Smooth muscle cell (in vitro differentiated cells): ENCODE results near the gene POLR1D. TPM values are rescaled to one million over a fixed set of nuclear protein-coding genes. Genes with fewer than 3 reads are reported as not detected.

Experiments
- DNase-seq: peaks from one replicate; lab custom pipeline; 2025; ENCODE audit not compliant: unreplicated experiment; lab: John Stamatoyannopoulos, UW
- H2AFZ ChIP-seq: fragments of 200-600 bp; sonication (generic); 2 replicates; pipeline ENCODE4 v1.6.0; 2016; ENCODE audit warnings: antibody characterized with exemption, low read depth, mild to moderate bottlenecking
- H3F3A ChIP-seq: fragments of 200-600 bp; sonication (generic); 2 replicates; pipeline ENCODE4 v1.6.0; 2017; ENCODE audit warnings: antibody characterized with exemption, low read depth
- H3K27ac ChIP-seq: fragments of 200-600 bp; sonication (generic); 2 replicates; pipeline ENCODE4 v1.5.1; 2016; ENCODE audit warnings: low read depth, mild to moderate bottlenecking
- H3K27me3 ChIP-seq: fragments of 200-600 bp; sonication (generic); 2 replicates; pipeline ENCODE4 v1.6.1; 2016; ENCODE audit warnings: low read depth, mild to moderate bottlenecking
- H3K36me3 ChIP-seq: fragments of 200-600 bp; sonication (generic); 2 replicates; pipeline ENCODE4 v1.5.1; 2016; ENCODE audit warnings: low read depth
- H3K4me1 ChIP-seq: fragments of 200-600 bp; sonication (generic); 2 replicates; pipeline ENCODE4 v1.5.1; 2016; ENCODE audit warnings: low read depth
- H3K4me2 ChIP-seq: fragments of 200-600 bp; sonication (generic); 2 replicates; pipeline ENCODE4 v1.6.0; 2016; ENCODE audit warnings: mild to moderate bottlenecking
- H3K4me3 ChIP-seq: fragments of 200-600 bp; sonication (generic); 2 replicates; pipeline ENCODE4 v1.5.1; 2016; ENCODE audit warnings: mild to moderate bottlenecking
- H3K79me2 ChIP-seq: fragments of 200-600 bp; sonication (generic); 2 replicates; pipeline ENCODE4 v1.6.0; 2016; ENCODE audit warnings: low read depth, mild to moderate bottlenecking
- H3K9ac ChIP-seq: fragments of 200-600 bp; sonication (generic); 2 replicates; pipeline ENCODE4 v1.6.0; 2016; ENCODE audit warnings: low read depth
- H3K9me3 ChIP-seq: fragments of 200-600 bp; sonication (generic); replicated peaks from 2 replicates; pipeline ENCODE4 v1.5.1; 2016; ENCODE audit warnings: low read depth
- H4K20me1 ChIP-seq: fragments of 200-600 bp; sonication (generic); 2 replicates; pipeline ENCODE4 v1.6.0; 2016; ENCODE audit warnings: low read depth
- WGBS: methylation state at CpG from one replicate; pipeline ENCODE4 v1.1.7; 2016; ENCODE audit warnings: low lambda C conversion rate; 5-methylcytosine and 5-hydroxymethylcytosine counted together
- polyA plus RNA-seq: library from polyadenylated mRNA; unstranded; fragments of >200 nt; fragmentation: Nextera tagmentation; extraction: Ambion mirVana; gene quantifications from 2 replicates; pipeline ENCODE4 v1.2.1, GENCODE V29; 2016
- total RNA-seq: library from RNA; depleted of rRNA; stranded (reverse); fragments of >200 nt; gene quantifications from 2 replicates; pipeline ENCODE4 v1.2.3, GENCODE V29; 2014
- TF ChIP-seq, protein P1 (sequence below): fragments of 200-600 bp; sonication (generic); IDR thresholded peaks from 2 replicates; pipeline ENCODE4 v1.5.1; 2017; ENCODE audit warnings: borderline replicate concordance, mild to moderate bottlenecking, antibody characterized with exemption; ENCODE audit not compliant: insufficient read depth, poor library complexity, severe bottlenecking

Gene POLR1D
- total and polyA plus RNA-seq, 2 experiments from 2014 or later: 45.7 to 102 TPM

DNA sequence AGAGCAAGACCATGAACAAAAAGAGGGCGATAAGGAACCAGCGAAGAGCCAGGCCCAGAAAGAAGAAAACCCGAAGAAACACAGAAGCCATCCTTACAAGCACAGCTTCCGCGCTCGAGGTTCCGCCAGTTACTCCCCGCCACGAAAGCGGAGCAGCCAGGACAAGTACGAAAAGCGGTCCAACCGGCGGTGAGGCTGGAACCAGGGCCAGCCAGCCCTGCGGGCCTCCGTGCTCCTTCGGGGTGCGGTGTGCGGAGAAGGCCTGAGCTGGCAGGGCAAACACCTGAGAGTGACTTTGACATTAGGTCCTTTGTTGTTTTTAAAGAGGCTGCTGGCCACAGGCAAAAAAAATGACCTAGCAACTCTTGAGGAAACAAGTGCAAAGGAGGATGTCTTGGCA, 44.1 kb downstream of the POLR1D start:
- H3K4me1 ChIP-seq: no peaks in the 10 kb centered on the region
- H3K4me3 ChIP-seq: no peak overlapping the region
- no peak overlapping the region for H3K9ac ChIP-seq
- H3F3A ChIP-seq: no peaks in the 10 kb centered on the region
- no peaks in the 10 kb centered on the region for H3K9me3 ChIP-seq
- DNase-seq: no peak
- H2AFZ ChIP-seq: no peak overlapping the region
- 92% methylated on average over 19 of the region's 19 CpGs for WGBS
- peaks cover 5% of the 10 kb centered on the region for H3K79me2 ChIP-seq
- H4K20me1 ChIP-seq: peaks cover 19% of the 10 kb centered on the region
- TF ChIP-seq, protein P1, sequence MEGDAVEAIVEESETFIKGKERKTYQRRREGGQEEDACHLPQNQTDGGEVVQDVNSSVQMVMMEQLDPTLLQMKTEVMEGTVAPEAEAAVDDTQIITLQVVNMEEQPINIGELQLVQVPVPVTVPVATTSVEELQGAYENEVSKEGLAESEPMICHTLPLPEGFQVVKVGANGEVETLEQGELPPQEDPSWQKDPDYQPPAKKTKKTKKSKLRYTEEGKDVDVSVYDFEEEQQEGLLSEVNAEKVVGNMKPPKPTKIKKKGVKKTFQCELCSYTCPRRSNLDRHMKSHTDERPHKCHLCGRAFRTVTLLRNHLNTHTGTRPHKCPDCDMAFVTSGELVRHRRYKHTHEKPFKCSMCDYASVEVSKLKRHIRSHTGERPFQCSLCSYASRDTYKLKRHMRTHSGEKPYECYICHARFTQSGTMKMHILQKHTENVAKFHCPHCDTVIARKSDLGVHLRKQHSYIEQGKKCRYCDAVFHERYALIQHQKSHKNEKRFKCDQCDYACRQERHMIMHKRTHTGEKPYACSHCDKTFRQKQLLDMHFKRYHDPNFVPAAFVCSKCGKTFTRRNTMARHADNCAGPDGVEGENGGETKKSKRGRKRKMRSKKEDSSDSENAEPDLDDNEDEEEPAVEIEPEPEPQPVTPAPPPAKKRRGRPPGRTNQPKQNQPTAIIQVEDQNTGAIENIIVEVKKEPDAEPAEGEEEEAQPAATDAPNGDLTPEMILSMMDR: no peak
- H3K4me2 ChIP-seq: no peak overlapping the region
- H3K27me3 ChIP-seq: no peaks in the 10 kb centered on the region
- H3K36me3 ChIP-seq: no peaks in the 10 kb centered on the region
- H3K27ac ChIP-seq: no peak overlapping the region

DNA sequence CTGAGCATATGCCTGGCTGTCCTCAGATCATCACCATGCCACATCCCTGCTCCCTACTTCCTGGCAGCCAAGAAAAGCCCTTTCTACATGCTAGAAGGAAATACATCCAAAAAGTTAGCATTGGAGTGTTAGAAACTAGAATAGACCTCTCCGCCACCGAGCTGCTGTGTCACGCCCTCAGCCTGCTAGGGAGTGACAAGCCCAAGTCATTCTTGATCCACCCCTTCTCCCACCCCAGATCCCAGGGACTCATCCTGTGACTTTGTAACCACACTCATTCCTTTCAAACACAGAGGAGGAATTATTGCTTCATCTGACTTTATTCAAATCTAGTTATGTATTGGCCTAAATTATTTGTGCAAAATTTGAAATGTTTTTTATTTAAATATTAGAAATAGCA, 45.3 kb downstream of the POLR1D start:
- Histone ChIP-seq H3K79me2 (peaks cover 5% of the 10 kb centered on the region), H2AFZ (no peak overlapping the region), H3K27me3 (no peaks in the 10 kb centered on the region), H3K4me1 (no peaks in the 10 kb centered on the region), H3K27ac (no peak overlapping the region), H3K9ac (no peak overlapping the region), H3K36me3 (no peaks in the 10 kb centered on the region), H3K4me2 (no peak overlapping the region), H3K9me3 (no peaks in the 10 kb centered on the region), H3F3A (no peaks in the 10 kb centered on the region), H3K4me3 (no peak overlapping the region), H4K20me1 (peaks cover 16% of the 10 kb centered on the region)
- 94% methylated on average over 3 of the region's 3 CpGs for WGBS
- TF ChIP-seq, protein P1: no peak
- no peak for DNase-seq

DNA sequence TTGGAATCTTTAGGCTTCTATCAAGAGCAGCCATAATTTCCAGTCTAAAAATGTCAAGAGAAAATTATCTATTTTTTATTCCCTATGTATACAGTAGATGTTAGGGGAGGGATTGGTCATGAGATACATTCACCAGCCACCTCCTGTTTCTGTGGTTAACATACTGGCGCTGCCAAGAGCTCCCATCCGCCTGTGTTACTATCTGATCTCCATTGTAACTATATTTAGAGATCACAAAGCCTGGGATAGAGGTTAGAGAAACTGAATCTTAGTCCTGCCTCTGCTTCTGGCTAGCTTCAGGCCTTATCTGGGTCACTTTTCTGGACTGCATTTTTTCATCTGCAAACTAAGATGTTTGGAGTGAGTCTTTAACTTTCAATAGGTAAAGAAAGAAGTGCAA, 46.3 kb downstream of the POLR1D start:
- no peak overlapping the region for H3K4me2 ChIP-seq
- H3K79me2 ChIP-seq: no peaks in the 10 kb centered on the region
- no peaks in the 10 kb centered on the region for H3K36me3 ChIP-seq
- H3K4me1 ChIP-seq: no peaks in the 10 kb centered on the region
- WGBS: 36% methylated on average over 2 of the region's 2 CpGs
- H3K9me3 ChIP-seq: no peaks in the 10 kb centered on the region
- TF ChIP-seq, protein P1: no peak
- H2AFZ ChIP-seq: no peak overlapping the region
- no peak for DNase-seq
- no peaks in the 10 kb centered on the region for H3F3A ChIP-seq
- H3K4me3 ChIP-seq: no peak overlapping the region
- no peak overlapping the region for H3K9ac ChIP-seq
- peaks cover 7% of the 10 kb centered on the region for H4K20me1 ChIP-seq
- no peaks in the 10 kb centered on the region for H3K27me3 ChIP-seq
- no peak overlapping the region for H3K27ac ChIP-seq

DNA sequence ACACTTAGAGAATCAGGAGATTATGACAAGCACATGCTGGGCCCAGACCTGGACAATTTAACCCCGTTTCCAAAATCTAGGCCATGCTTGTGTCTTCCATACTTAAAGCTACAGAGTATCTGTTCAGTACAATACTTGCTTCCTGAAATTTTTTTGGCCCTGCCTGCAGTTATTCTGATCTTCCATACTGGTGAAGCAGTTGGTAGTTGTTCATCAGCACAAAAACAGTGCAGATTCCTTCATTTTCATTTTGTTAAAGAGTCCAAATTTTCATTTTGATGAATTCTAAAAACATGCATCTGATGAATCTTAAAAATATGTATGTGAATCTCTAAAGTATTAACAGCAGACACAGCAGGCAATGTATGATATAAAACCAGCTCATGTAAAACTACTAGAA, 49.2 kb downstream of the POLR1D start:
- no peaks in the 10 kb centered on the region for H3K79me2 ChIP-seq
- H3K27me3 ChIP-seq: no peaks in the 10 kb centered on the region
- no peaks in the 10 kb centered on the region for H4K20me1 ChIP-seq
- H3K9me3 ChIP-seq: no peaks in the 10 kb centered on the region
- no peak for DNase-seq
- no peak overlapping the region for H3K4me2 ChIP-seq
- H3K4me1 ChIP-seq: no peaks in the 10 kb centered on the region
- 74% methylated on average over 1 of the region's 1 CpG for WGBS
- no peak overlapping the region for H3K4me3 ChIP-seq
- H3K9ac ChIP-seq: no peak overlapping the region
- no peaks in the 10 kb centered on the region for H3F3A ChIP-seq
- no peak overlapping the region for H3K27ac ChIP-seq
- TF ChIP-seq, protein P1: no peak
- H2AFZ ChIP-seq: no peak overlapping the region
- H3K36me3 ChIP-seq: no peaks in the 10 kb centered on the region
